GM21381 (cell line): ENCODE measurements around the gene ERFL.

ENCODE experiments used
- ATAC-seq: cut with Tn5 transposase; IDR thresholded peaks from one replicate; pipeline ENCODE4 v1.9.1; 2021; ENCODE audit warnings: mild to moderate bottlenecking, moderate library complexity; ENCODE audit not compliant: unreplicated experiment

The ERFL gene

DNA sequence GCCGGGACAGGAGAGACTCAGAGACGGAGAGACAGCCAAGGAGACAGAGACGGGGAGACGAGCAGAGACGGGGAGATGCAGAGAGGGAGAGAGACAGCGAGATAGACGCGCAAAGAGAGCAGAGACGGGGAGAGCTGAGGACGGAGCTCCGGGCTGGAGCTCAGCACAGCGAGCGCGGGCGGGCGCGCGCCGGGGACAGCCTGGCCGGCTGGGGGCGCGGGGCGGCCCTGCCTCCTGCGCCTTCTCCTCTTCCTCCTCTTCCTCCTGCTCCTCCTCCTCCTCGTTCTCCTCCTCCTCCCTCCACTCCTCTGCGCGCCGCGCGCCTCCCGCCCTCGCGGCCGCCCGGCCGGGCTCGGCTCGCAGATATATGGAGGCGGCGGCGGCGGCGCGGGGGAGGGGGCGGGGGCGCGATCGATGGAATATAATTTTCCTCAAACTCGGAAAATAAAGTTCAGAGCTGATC lies at the start of gene ERFL:
Gene ERFL, minus strand, starts transcription at position 229 of the 463 bp plus-strand sequence. CDS start 15,530 bp downstream, outside the sequence.
- no peak for ATAC-seq

DNA sequence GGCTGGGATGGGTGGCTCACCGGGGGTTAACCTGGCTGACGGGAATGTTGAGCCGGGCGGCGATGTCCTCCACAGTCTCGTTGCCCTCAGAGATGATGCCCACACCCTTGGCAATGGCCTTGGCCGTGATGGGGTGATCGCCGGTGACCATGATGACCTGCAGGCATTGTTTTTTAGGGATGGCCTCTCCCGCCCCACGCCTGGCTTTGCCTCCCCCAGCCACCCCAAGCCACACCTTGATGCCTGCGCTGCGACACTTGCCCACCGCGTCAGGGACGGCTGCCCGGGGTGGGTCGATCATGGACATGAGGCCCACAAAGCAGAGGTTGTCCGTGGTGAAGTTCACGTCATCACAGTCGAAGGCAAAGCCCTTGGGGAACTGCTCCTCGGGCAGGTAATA lies 49.7 kb upstream of the ERFL start:
- no peak for ATAC-seq

DNA sequence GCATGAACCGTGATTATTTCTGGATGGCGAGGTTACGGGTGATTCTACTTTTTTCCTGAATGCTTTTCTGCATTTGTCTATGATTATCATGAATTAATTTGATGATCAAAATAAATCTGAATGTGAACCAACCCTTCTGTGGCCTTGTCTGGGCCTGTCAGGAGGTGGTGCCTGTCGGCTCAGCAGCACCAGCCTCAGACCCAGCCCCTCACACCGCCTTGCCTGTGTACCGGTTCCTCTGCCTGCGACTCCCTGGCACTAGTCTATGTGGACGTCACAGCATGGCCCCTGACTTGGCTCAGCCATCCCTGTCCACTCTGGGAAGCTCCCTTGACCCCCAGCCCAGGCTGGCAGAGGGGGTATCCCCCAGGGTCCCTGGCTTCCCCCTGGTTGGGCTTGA lies 46.4 kb upstream of the ERFL start:
- no peak for ATAC-seq

DNA sequence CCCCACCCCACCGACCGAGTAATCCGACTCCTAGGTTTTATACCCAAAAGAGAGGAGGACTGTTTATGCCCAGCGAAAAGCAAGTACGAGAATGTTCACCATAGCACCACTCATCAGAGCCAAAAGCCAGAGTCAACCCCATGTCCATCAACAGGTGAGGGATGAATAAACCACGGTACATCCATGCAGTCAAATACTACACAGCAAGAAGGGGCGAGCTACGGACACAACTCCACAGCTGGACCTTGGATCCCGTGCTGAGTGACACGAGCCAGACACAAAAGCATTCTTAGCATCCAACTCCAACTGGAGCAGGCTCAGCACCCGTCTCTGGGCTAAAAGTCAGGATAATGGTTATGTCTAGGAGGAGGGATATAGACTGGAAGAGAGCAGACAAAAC lies 43.1 kb upstream of the ERFL start:
- ATAC-seq, result no peak

DNA sequence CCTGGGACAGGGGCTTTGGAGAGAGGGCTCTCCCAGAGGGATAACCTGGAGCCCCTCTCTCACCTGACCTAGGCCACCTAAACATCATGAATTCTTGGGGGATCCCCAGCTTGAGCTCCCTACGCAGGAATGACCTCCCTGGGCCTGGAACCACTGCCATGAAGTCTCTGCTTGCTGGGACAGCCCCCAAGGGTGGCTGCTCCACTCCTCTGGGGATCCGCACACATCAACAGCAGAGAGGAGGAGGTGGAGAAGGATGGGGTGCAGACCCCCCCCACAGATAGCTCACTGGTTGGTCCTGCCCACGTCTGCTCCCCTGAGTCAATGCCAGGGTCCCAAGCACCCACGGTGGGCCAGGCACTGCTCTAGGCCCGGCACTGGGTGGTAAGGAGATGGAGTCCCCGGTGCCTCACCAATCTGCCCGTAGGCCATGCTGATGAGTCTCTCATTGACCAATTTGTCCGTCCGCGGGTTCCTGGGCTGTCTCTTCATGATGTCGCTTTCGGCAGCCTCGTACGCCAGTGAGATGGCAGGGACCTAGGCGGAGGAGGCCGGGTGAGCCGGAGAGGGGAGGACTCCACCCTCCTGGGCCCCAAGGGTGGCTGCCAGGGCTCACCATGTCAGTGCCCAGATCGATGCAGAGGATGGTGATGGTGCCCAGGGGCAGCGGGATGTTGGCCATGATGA lies 41.7 kb upstream of the ERFL start:
- ATAC-seq, result no peak

DNA sequence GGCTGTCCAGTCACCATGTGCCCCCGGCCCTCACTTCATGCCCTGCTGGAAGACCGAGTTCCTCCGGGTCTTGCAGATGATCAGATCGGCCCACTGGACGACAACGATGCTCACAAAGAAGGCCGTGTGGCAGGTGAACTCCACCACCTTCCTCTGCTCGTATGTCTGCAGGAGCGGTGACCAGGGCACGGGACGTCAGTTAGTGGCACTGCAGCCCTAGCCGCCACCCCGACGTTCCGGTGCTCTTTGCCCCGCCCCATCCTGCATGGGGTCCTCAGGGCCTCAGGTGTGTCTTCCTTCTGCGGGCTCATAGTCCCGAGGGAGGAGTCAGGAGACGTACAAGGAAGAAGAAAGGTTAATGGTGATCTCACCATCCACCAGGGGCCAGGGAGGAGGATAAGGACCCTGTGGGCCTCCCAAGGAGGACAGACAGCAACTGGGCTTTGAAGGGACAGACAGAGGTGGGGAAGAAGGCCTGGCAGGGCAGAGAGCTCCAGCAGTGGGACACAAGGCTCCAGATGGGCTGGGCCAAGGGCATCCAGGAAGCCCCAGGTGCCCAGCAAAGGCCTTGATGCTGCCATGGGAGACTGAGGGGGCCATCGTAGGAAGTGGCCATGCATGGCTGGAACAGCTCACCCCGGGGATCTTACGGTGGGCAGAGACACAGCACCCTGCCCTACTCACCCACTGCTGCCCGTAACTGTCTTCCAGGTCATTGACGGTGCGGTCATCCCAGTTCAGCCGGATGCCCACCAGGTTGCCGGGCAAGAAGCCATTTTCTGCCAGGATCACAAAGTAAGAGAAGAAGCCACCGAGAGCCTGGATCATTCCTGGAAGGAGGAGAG lies 40.7 kb upstream of the ERFL start:
- ATAC-seq, result no peak

DNA sequence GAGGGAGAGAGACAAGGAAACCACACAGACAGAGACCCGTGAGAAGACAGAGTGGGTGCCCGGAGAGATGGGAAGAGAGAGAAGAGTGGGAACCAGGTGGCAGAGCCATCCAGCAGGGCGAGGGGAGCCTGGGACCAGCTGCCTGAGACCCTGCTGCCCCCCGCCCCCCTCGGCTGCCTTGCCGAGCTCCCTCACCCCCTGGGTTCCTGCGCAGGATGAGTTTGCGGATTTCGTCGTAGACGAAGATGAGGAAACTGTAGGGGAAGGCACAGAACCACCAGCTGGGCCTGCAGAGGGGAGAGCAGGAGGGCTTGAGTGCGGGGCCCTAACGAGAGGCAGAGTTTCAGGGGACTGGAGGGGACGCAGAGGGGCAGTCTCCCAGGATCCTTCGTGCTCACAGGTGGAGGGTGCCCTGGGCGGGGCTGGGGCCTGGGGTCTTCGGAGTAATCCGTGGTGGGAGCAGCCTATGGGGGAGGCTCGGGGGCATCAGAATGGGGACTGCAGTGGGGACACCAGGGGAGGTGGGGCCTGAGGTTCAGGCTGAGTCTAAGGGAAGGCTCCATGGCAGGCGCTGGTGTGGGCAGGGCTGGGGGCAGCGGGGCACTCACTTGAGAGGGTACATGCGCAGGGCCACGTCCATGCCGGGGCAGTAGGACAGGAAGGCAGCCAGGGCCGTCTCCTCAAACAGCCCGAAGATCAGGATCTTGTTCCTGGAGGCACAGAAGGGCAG lies 39.0 kb upstream of the ERFL start:
- no peak for ATAC-seq

DNA sequence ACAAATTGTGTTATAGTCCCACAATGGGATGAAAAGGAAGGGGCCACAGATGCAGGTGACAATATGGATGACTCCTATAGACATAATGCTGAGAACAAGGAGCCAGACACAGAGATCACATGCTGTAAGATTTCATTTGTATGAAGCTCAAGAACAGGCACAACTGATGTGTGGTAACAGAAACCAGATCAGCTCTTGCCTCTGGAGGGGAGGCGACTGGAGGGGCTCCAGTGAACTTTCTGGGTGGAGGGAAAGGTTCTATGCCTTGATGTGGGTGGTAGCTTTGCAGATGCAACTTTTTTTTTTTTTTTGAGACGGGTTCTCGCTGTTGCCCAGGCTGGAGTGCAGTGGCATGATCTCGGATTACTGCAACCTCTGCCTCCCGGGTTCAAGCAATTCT lies 36.9 kb upstream of the ERFL start:
- ATAC-seq, result no peak

DNA sequence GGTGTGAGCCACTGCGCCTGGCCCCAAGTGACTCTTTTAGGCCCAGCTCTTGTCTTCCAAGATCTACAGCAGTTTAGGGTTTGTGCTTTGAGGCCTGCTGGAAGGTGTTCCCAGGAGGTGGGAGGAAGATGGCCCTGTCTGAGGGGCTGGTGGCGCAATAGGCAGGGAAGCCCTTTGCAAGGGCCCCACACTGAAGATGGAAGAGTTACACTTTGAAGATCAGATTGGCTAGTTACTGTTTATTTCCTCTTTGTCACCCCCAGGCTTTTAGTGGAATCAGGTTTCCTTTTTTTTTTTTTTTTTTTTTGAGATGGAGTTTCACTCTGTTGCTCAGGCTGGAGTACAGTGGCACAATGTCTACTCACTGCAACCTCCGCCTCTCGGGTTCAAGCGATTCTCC lies 32.7 kb upstream of the ERFL start:
- ATAC-seq, result no peak

DNA sequence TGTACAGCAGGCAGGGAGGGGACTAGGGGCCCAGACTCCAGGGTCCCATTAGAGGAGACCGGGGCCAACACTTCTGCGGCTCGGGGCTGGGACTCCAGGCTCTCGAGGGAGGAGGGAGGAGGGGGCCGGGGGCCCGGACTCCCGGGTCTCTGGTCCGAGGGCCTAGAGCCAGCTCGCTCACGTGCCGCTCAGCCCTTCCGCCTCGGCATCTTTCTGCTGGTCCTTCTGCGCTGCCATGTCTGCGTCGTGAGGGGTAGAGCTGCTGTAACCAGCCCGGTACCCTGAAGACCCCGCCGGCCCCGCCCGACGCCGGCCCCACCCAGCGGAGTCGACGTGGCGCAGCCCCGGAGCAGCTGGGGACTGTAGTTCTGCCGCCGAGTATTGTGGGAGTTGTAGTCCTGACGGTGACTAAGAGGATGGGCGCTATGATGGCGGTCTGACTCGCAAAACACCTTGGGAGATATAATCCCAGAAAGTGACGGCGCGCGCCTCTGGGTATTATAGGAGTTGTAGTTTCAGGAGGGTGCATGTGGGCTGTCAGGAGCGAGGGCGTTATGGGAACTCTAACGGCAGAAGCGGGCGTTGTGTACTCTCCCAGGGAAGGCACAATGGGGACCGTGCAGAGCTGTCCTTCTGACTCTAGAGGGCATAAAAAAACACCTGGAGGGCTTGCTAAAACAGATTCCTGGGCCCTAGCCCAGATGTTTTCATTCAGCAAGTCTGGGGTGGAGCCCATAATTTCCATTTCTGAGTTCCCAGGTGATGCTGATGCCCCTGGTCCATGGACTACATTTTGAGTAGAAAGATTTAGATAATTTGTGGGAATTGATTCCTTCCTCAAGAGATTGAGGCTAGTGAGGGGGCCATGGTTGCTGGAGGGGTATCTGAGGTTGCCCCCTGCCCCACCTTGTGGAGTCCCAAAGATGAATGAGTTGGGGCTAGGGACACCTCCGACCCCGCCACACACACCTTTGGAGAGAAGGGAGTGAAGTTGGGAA lies 31.1 kb upstream of the ERFL start, which contains the start of gene RABAC1:
Gene RABAC1, minus strand, starts transcription at position 266 of the 998 bp plus-strand sequence. Its CDS starts 29 bp downstream, at position 237.
- peak; percentile 77 for ATAC-seq

DNA sequence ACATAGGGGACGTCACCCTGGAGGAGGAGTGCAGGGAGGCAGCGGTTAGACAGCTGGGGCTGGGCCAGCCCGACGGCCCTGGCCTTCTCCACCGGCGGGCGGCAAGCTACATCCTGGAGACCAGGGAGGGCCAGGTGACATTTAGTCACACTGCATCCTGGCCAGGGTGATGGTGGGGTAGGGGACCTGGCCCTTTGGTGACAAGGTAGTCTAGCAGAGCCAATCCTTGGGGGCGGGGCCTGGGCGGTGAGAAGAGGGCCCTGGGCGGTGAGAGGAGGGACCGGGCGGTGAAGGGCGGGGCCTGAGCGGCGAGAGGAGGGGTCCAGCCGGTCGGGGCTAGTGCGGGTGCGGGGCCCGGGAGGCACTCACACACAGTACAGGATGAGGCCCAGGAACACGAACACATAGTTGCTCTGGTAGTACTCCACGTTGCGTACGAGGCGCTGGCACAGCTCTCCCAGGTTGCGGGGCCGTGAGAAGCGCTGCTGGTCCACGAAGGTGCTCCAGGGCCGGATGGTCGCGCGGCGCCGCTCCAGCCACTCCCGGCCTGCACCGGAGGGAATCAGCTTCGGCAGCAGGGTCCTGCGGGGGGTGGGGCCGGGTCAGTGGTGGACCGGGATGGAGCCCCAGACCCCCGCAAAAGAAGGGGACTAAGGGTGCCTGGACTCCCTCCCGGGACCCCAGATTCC lies 30.3 kb upstream of the ERFL start:
- peak; percentile 51 for ATAC-seq

DNA sequence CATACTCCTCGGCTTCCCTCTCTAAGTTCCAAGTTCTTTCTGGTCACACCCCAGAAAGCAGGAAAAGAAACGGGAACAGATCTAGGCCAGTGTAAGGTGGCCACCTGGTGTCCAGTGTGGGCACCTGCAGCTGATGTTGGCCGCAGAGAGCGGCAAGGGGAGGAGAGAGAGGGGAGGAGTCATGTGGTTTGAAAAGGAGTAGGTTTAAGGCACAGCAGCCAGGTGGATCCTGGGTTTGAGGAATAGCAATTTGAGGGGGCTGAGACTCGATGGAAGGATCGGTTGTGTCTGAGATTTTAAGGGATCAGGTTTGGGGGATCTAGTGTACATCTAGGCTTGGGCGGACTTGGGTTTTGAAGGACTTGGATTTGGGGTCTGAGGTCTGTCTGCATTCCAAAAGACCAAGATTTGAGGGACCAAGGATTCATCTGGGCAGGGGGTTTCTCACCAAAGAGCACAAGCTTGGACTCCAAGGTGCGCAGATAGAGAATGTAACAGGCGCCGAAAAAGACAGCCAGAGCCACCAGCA lies 29.7 kb upstream of the ERFL start:
- ATAC-seq, result no peak

DNA sequence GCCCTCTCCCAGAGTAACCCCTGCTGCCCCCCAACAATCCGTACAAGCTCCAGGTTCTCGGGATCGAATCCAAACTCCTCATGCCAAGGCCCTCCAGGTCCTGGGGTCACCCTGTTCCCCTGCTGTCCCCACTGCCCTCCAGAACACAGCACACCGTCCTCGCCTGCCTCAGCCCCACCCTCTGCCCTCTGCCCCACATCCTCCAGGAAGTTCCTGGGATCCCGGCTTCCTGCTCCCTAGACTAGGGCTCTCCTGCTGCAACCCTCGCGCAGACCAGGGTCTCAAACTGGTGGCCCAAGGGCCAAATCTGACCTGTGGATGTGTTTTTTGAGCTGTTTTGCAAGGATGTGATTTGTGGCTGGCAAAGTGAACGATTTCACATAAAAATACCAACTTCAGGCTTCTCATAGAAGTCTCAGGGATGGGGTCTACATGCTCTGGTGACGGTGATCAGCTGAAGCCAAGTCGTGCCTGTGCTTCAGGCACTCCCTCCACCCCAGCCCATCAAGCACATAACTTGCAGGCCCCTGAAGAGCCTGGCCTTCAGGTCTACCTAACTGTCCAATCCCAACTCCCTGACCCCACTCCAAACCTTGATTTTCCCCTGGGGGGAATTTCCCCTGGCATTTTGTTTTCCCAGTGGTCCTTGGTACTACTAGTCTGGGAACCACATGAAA lies 29.1 kb upstream of the ERFL start:
- no peak for ATAC-seq

DNA sequence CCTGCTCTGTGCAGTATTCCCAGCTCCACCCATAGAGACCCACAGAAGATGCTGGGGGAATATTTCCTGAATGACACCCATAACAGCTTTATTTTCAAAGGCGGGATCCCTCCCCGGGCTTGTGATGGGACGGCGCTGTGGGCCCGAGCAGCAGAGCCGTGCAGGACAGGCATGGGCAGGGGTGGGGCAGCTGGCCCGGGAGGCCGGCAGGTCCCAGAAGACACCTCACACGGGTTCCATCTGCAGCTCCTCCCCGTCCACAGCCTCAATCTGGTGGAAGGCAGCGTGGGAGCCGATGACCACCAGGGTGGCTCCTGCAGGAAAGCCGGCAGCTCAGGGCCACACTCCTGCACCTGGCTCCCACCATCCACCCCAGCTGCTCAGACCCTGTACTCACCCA lies 28.4 kb upstream of the ERFL start:
- ATAC-seq, result no peak

DNA sequence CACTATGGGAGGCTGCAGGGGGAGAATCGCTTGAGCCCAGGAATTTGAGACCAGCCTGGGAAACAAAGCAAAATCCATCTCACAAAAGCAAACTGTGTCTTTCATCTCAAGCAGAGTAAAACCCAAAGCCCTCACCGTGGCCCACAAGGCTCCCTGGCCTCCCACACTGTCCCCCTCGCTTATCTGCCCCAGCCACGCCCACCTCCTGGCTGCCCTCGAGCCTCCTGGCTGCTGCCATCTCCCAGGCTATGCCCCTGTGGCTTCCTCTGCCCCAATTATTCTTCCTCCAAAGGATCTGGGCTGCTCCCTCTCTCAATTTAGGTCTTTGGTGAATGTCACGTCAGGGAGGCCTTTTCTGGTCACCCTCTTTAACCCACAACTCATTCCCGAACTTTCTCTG lies 27.3 kb upstream of the ERFL start:
- no peak for ATAC-seq

DNA sequence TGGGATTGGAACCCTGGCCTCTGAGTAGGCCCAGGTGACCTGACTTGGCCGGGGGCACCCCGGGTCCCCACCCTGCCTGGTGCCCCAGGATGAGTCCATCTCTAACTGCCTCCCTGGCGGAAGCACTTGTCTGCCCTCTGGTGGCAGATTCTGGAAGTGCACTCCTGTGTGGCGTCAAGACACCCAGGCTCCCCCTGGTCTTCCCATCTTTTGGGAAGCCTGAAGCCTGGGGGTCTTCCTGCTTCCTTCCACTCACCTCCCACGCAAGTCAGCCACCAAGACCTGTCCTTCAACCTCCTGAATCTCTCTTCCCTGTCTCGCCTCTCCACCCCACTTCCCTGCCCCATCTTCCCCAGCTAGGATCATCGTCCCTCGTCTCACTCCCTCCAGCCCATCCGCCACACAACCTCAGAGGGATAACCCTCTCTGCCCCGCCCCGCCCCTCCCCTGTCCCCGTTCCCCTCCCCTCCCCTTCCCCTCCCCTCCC lies 23.5 kb upstream of the ERFL start:
- no peak for ATAC-seq

DNA sequence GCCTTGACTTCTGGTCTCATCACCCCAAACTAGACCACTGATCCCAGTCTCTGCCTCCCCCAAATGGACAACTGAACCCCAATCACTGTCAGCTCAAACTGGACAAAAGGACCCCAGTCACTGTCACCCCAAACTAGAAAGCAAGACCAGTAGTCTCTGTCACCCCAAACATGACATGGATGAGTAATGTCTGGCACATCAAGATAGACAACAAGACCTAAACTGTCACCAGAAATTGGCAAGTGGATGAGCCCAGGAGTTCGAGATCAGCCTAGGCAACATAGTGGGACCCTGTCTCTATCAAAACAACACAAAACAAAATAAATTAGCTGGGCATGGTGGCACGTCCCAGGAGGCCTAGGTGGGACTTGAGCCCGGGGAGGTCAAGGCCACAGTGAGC lies 18.8 kb upstream of the ERFL start:
- ATAC-seq, result no peak

DNA sequence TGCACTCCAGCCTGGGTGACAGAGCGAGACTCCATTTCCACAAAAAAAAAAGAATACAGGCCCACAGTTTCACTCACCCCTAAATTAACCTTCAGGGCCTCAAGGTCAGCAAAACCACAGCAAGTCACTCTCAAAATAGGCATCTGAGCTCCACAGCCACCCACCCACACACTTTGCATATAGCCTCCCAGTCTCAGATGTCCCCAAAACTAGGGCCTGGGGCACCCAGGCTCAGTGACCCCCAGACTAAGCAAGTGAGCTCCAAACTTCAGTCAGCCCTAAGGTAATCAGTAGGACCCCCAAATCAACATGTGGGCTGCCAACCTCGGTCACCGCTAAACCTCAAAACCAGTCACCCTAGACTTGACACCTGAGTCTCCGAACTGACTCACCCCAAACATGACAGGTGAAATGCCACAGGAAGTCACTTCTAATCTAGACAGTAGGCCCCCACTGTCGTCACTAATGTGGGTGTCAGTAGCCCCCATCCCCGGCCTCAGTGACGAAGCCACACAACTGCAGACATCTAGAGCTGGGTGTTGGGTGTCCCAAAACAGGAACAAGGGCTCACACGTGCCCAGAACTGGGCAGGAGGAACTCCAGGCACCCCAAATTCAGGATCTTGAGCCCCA lies 17.0 kb upstream of the ERFL start:
- ATAC-seq, result peak; percentile 81
